ENCODE results near the gene ALG8. TPM values are rescaled to one million over a fixed set of nuclear protein-coding genes. Genes with fewer than 3 reads are reported as not detected.

Gene ALG8
- total and polyA plus RNA-seq, 2 of the 8 experiments (the other 6 are each of a cell fraction or from before 2014, with no cell fraction given), result 66.7 to 84.3 TPM

DNA sequence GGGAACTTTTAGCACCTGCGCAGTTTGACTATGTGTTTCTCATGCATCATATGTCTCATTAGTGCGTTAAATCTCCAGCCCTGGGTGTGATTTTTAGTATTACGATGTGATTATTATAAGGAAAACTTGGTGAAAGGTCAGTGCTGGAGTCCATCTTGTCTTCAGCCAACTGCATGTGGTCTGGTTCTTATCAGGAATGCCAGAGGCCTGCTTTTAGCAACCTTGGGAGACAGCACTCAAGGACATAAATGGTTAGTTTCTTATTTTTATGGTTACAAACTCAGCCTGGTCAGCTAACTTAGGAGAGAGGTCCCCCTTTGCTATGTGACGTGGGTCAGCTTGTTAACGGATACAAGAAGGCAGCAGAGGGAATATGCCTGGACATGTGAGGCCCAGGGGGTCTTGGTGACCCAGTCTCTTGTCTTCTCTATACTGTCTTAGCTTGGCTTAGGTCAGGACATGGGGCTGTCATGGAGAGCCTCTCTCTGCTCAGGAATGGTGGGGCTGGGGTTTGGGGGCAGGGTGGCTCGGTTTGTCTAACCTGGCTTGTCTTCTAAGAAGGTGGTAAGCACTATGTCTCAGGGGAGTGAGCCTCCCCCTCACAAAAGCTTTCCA is 27.5 kb upstream of the ALG8 start (continued):
- TF ChIP-seq, protein P1, sequence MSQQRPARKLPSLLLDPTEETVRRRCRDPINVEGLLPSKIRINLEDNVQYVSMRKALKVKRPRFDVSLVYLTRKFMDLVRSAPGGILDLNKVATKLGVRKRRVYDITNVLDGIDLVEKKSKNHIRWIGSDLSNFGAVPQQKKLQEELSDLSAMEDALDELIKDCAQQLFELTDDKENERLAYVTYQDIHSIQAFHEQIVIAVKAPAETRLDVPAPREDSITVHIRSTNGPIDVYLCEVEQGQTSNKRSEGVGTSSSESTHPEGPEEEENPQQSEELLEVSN (IDR thresholded peaks at IDR 0.05), result no peak
- no peak for TF ChIP-seq RXRA (IDR thresholded peaks at IDR 0.05; ENCODE audit: insufficient read depth, low read depth, low read length)
- TF ChIP-seq SP1 (IDR thresholded peaks at IDR 0.05; ENCODE audit: low read depth, low read length), result no peak
- TF ChIP-seq HDAC6 (IDR thresholded peaks at IDR 0.05; ENCODE audit: low read depth, low read length), result no peak
